Measurements from ENCODE around the gene GPR84.

GPR84 gene

DNA sequence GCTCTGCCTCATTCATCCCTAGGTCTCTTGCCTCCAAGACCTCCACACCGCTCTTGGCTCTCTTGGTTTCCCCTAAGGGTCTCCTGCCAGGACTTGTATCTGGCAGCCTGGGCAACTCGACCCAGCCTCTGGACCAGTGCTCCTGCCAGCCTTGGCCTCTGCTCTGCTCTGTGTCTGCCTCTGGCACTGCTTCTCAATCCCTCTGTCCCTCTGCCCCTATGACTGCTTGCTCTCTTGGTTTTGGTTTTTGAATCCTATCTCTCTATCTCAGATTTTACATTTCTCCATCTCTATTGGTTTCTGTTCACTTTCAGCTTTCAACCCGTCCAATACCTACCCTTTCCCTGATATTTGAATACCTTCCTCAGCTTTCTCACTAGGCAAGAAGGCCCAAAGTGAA is 48.5 kb upstream of the GPR84 start:
- TF ChIP-seq, protein P1, sequence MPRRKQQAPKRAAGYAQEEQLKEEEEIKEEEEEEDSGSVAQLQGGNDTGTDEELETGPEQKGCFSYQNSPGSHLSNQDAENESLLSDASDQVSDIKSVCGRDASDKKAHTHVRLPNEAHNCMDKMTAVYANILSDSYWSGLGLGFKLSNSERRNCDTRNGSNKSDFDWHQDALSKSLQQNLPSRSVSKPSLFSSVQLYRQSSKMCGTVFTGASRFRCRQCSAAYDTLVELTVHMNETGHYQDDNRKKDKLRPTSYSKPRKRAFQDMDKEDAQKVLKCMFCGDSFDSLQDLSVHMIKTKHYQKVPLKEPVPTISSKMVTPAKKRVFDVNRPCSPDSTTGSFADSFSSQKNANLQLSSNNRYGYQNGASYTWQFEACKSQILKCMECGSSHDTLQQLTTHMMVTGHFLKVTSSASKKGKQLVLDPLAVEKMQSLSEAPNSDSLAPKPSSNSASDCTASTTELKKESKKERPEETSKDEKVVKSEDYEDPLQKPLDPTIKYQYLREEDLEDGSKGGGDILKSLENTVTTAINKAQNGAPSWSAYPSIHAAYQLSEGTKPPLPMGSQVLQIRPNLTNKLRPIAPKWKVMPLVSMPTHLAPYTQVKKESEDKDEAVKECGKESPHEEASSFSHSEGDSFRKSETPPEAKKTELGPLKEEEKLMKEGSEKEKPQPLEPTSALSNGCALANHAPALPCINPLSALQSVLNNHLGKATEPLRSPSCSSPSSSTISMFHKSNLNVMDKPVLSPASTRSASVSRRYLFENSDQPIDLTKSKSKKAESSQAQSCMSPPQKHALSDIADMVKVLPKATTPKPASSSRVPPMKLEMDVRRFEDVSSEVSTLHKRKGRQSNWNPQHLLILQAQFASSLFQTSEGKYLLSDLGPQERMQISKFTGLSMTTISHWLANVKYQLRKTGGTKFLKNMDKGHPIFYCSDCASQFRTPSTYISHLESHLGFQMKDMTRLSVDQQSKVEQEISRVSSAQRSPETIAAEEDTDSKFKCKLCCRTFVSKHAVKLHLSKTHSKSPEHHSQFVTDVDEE (CRISPR knock-in tag; IDR thresholded peaks at IDR 0.05): no peak
- TF ChIP-seq ZFP30 (CRISPR knock-in tag; IDR thresholded peaks at IDR 0.05) (no peak), TCF4 (CRISPR knock-in tag; IDR thresholded peaks at IDR 0.05; ENCODE audit: borderline replicate concordance) (no peak), ARNTL (CRISPR knock-in tag; IDR thresholded peaks at IDR 0.05; ENCODE audit: borderline replicate concordance, low read depth) (no peak), RARB (CRISPR knock-in tag; IDR thresholded peaks at IDR 0.05) (no peak), TOX (CRISPR knock-in tag; IDR thresholded peaks at IDR 0.05; ENCODE audit: borderline replicate concordance) (no peak), SNAI2 (CRISPR knock-in tag; IDR thresholded peaks at IDR 0.05) (no peak), ZNF8 (CRISPR knock-in tag; IDR thresholded peaks at IDR 0.05) (no peak), ESRRG (CRISPR knock-in tag; IDR thresholded peaks at IDR 0.05) (no peak), ISL1 (CRISPR knock-in tag; IDR thresholded peaks at IDR 0.05) (no peak), PPARA (CRISPR knock-in tag; IDR thresholded peaks at IDR 0.05; ENCODE audit: borderline replicate concordance) (no peak), OSR1 (CRISPR knock-in tag; IDR thresholded peaks at IDR 0.05) (no peak), GLIS3 (CRISPR knock-in tag; IDR thresholded peaks at IDR 0.05) (no peak), ZC3H10 (CRISPR knock-in tag; IDR thresholded peaks at IDR 0.05) (no peak), BACH2 (CRISPR knock-in tag; IDR thresholded peaks at IDR 0.05; ENCODE audit: borderline replicate concordance) (no peak)
- TF ChIP-seq, protein P2, sequence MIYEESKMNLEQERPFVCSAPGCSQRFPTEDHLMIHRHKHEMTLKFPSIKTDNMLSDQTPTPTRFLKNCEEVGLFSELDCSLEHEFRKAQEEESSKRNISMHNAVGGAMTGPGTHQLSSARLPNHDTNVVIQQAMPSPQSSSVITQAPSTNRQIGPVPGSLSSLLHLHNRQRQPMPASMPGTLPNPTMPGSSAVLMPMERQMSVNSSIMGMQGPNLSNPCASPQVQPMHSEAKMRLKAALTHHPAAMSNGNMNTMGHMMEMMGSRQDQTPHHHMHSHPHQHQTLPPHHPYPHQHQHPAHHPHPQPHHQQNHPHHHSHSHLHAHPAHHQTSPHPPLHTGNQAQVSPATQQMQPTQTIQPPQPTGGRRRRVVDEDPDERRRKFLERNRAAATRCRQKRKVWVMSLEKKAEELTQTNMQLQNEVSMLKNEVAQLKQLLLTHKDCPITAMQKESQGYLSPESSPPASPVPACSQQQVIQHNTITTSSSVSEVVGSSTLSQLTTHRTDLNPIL (CRISPR knock-in tag; IDR thresholded peaks at IDR 0.05; ENCODE audit: low read depth): no peak
- TF ChIP-seq, protein P3, sequence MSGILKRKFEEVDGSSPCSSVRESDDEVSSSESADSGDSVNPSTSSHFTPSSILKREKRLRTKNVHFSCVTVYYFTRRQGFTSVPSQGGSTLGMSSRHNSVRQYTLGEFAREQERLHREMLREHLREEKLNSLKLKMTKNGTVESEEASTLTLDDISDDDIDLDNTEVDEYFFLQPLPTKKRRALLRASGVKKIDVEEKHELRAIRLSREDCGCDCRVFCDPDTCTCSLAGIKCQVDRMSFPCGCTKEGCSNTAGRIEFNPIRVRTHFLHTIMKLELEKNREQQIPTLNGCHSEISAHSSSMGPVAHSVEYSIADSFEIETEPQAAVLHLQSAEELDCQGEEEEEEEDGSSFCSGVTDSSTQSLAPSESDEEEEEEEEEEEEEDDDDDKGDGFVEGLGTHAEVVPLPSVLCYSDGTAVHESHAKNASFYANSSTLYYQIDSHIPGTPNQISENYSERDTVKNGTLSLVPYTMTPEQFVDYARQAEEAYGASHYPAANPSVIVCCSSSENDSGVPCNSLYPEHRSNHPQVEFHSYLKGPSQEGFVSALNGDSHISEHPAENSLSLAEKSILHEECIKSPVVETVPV (CRISPR knock-in tag; IDR thresholded peaks at IDR 0.05): no peak
- ATAC-seq: peak; percentile 11

DNA sequence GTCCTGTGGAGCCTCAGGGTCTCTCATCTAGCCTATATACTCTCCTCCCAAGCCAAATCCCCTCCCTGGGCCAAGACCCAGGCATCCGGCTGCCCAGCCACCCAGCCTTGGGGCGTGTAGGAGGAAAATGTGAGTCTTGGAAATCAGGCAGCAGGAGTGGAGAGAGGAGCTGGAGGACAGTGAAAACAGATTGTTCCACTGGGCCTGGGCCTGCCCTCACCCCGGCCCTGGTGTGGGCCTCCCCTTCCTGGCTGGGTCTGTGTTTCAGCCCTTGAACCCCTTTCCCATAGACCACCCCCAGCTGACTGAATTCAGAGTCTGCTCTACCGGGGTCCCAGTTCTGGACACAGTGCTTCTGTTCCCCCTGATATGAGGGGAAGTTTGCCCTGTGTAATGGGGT is 48.1 kb upstream of the GPR84 start:
- ATAC-seq: peak; percentile 2; the same call in 1 of the 3 replicates
- no peak for TF ChIP-seq ISL1 (CRISPR knock-in tag; IDR thresholded peaks at IDR 0.05)
- no peak for TF ChIP-seq ZNF70 (CRISPR knock-in tag; IDR thresholded peaks at IDR 0.05)
- TF ChIP-seq PPARA (CRISPR knock-in tag; IDR thresholded peaks at IDR 0.05; ENCODE audit: borderline replicate concordance): no peak
- no peak for TF ChIP-seq CSDC2 (CRISPR knock-in tag; IDR thresholded peaks at IDR 0.05)
- TF ChIP-seq, protein P2 (CRISPR knock-in tag; IDR thresholded peaks at IDR 0.05; ENCODE audit: low read depth): no peak
- TF ChIP-seq, protein P1 (CRISPR knock-in tag; IDR thresholded peaks at IDR 0.05): no peak
- TF ChIP-seq ZC3H10 (CRISPR knock-in tag; IDR thresholded peaks at IDR 0.05): no peak
- TF ChIP-seq, protein P3 (CRISPR knock-in tag; IDR thresholded peaks at IDR 0.05): no peak
- TF ChIP-seq SNAI2 (CRISPR knock-in tag; IDR thresholded peaks at IDR 0.05): no peak
- TF ChIP-seq, protein P4, sequence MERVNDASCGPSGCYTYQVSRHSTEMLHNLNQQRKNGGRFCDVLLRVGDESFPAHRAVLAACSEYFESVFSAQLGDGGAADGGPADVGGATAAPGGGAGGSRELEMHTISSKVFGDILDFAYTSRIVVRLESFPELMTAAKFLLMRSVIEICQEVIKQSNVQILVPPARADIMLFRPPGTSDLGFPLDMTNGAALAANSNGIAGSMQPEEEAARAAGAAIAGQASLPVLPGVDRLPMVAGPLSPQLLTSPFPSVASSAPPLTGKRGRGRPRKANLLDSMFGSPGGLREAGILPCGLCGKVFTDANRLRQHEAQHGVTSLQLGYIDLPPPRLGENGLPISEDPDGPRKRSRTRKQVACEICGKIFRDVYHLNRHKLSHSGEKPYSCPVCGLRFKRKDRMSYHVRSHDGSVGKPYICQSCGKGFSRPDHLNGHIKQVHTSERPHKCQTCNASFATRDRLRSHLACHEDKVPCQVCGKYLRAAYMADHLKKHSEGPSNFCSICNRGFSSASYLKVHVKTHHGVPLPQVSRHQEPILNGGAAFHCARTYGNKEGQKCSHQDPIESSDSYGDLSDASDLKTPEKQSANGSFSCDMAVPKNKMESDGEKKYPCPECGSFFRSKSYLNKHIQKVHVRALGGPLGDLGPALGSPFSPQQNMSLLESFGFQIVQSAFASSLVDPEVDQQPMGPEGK (CRISPR knock-in tag; IDR thresholded peaks at IDR 0.05; ENCODE audit: borderline replicate concordance): no peak
